Tibial nerve (tissue), 4 donors: ENCODE measurements around the gene GGCT. TPM values are rescaled to one million over a fixed set of nuclear protein-coding genes. Genes with fewer than 3 reads are reported as not detected.

Experiments
- DNase-seq, 2 donors: peaks; one replicate each; pipeline ENCODE4 v3.0.0-alpha.2; 2019; ENCODE audit warnings: low spot score in 2 of 2
- H3K27ac ChIP-seq, 4 donors: fragments of 200-600 bp; sonication (generic) in 3 of 4; one replicate each; pipeline ENCODE4 v1.5.1; 2017 to 2019; ENCODE audit warnings: mild to moderate bottlenecking in 1 of 4
- H3K27me3 ChIP-seq, 2 donors: fragments of 200-600 bp; sonication (generic) in 1 of 2; one replicate each; pipeline versions ENCODE4 v1.5.1 to v1.6.0; 2017 to 2019
- H3K36me3 ChIP-seq, 3 donors: fragments of 200-600 bp; sonication (generic); one replicate each; pipeline ENCODE4 v1.5.1; 2018 to 2019
- H3K4me1 ChIP-seq, 4 donors: fragments of 200-600 bp; sonication (generic) in 3 of 4; one replicate each; pipeline ENCODE4 v1.5.1; 2017 to 2019
- H3K4me3 ChIP-seq, 4 donors: fragments of 200-600 bp; sonication (generic) in 3 of 4; one replicate each; pipeline ENCODE4 v1.5.1; 2017 to 2019; ENCODE audit warnings: mild to moderate bottlenecking in 1 of 4, moderate library complexity in 1 of 4
- H3K9me3 ChIP-seq, 4 donors: fragments of 200-600 bp; sonication (generic) in 3 of 4; one replicate each; pipeline ENCODE4 v1.5.1; 2017 to 2019
- CTCF ChIP-seq, 5 experiments: fragments of 200-600 bp in 3 of 5; fragments of 450-650 bp in 2 of 5; sonication (generic) in 3 of 5; IDR thresholded peaks; one replicate each; pipeline ENCODE4 v1.5.1; 2016 to 2019; ENCODE audit warnings: antibody characterized with exemption in 5 of 5, mild to moderate bottlenecking in 3 of 5, moderate library complexity in 2 of 5
- EP300 ChIP-seq, 2 donors: sonication (generic); formaldehyde crosslinking; IDR thresholded peaks; one replicate each; pipeline ENCODE4 v1.6.1; 2017; ENCODE audit warnings: antibody characterized with exemption in 2 of 2, mild to moderate bottlenecking in 1 of 2
- POLR2A ChIP-seq, 2 donors: fragments of 450-650 bp; IDR thresholded peaks; one replicate each; pipeline ENCODE4 v1.6.1; 2017; ENCODE audit warnings: antibody characterized with exemption in 2 of 2, mild to moderate bottlenecking in 2 of 2, moderate library complexity in 2 of 2
- WGBS, 2 donors: methylation state at CpG; one replicate each; pipeline ENCODE4 v1.1.5; 2018; 5-methylcytosine and 5-hydroxymethylcytosine counted together
- total RNA-seq, 4 donors: library from RNA; depleted of rRNA; stranded (reverse); fragments of >200 nt; gene quantifications; one replicate each; pipeline ENCODE4 v1.1.0, GENCODE V29; 2016

Gene GGCT
- total RNA-seq, 4 donors from 2014 or later: 12.2 to 39.6 (median 29.6) TPM

DNA sequence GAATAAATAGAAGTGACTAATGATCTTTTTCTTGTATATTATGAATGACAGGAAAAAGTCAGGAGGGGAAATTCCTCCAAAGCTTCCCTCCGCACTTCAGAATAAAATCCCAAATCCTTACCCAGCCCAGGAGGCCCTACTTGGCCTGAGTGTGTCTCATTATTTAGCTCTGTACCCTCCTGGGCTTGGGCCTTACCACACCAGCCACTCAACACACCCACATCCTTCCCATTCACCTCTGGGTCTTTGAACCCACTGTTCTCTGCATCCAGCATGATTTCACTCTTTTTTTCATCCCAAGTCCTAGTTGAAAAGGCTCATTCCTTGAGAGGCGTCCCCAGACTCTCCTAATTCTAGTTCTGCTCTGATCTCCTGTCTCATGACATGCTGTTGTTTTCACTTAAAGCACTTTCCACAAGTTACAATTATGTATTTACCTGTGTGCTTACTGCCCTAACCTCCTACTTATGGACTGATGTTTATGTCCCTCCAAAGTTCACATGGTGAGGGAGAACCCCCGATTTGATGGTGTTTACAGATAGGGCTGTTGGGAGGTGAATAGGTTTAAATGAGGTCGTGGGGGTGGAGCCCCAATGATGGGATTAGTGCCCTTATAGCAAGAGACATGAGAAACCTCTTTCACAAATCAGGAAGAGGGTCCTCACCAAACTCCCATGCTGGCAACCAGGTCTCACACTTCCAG, 32.4 kb downstream of the GGCT start:
- H3K4me3 ChIP-seq: no peak overlapping the region
- DNase-seq: no peak
- H3K4me1 ChIP-seq: peaks cover 0 to 98% (median 82%) of the 10 kb centered on the region in 4 donors
- no peaks in the 10 kb centered on the region for H3K9me3 ChIP-seq
- H3K27me3 ChIP-seq: no peaks in the 10 kb centered on the region
- H3K36me3 ChIP-seq: no peaks in the 10 kb centered on the region
- 61 to 65% methylated on average over 4 of the region's 4 CpGs for WGBS, 2 donors
- peak in 1 of 2 donors; percentile 25 for TF ChIP-seq EP300 (IDR thresholded peaks at IDR 0.05)
- TF ChIP-seq CTCF (IDR thresholded peaks at IDR 0.05): no peak
- peak overlapping the region; percentile 65 to 97 (median 82) for H3K27ac ChIP-seq

- TF ChIP-seq CTCF (IDR thresholded peaks at IDR 0.05): no peak
- no peak for TF ChIP-seq POLR2A (IDR thresholded peaks at IDR 0.05)
- TF ChIP-seq EP300 (IDR thresholded peaks at IDR 0.05): no peak
- 54 to 56% methylated on average over 2 of the region's 2 CpGs for WGBS, 2 donors
- H3K9me3 ChIP-seq: no peaks in the 10 kb centered on the region
- no peaks in the 10 kb centered on the region for H3K27me3 ChIP-seq
- H3K27ac ChIP-seq: peak overlapping the region; percentile 65 to 97 (median 82)
- no peak for DNase-seq
- H3K4me3 ChIP-seq: no peak overlapping the region
- peaks cover 0 to 98% (median 76%) of the 10 kb centered on the region in 4 donors for H3K4me1 ChIP-seq
- no peaks in the 10 kb centered on the region for H3K36me3 ChIP-seq
Measured at GRCh38 chr7:30471205-30471604, 33.4 kb downstream of the GGCT start.

GRCh38 chr7:30470771-30471170, 33.9 kb downstream of the GGCT start:
- 8 to 13% methylated on average over 6 of the region's 6 CpGs for WGBS, 2 donors
- Histone ChIP-seq H3K27me3 (no peaks in the 10 kb centered on the region), H3K9me3 (no peaks in the 10 kb centered on the region), H3K27ac (peak overlapping the region; percentile 65 to 97 (median 82)), H3K4me1 (peaks cover 0 to 98% (median 78%) of the 10 kb centered on the region in 4 donors), H3K4me3 (no peak overlapping the region), H3K36me3 (no peaks in the 10 kb centered on the region)
- TF ChIP-seq CTCF (IDR thresholded peaks at IDR 0.05) (no peak), POLR2A (IDR thresholded peaks at IDR 0.05) (no peak), EP300 (IDR thresholded peaks at IDR 0.05) (peak in 1 of 2 donors; percentile 57)
- peak in 1 of 2 donors; percentile 50 for DNase-seq

DNA sequence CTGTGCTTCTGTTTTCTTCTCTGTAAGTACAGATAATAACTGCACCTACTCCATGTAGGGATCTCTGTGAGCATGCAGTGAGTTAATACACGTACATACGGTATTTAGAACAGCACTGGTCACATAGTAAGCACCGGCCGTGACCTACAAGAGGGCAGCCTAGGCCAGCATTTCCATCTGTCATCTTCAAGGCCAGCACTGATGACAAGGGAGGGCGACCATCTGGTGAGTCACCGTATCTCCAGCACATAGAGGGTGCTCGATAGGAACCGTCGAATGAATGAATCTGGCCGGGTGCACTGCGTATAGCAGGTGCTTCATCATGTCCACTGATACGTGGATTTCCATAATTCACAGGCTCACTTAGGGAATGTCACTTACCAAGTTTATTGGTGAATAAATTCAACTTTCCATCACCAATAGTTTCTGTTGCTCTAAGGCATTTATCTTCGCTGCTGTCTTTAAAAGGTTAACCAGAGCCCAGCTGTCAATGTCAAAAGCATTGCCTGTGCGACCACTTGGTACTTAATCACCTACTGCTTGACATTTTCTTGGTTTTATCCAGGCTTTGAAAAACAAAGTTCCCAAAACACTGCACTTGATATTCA, 34.4 kb downstream of the GGCT start:
- TF ChIP-seq EP300 (IDR thresholded peaks at IDR 0.05) (no peak), POLR2A (IDR thresholded peaks at IDR 0.05) (no peak), CTCF (IDR thresholded peaks at IDR 0.05) (no peak)
- DNase-seq: no peak
- no peak overlapping the region for H3K4me3 ChIP-seq

DNA sequence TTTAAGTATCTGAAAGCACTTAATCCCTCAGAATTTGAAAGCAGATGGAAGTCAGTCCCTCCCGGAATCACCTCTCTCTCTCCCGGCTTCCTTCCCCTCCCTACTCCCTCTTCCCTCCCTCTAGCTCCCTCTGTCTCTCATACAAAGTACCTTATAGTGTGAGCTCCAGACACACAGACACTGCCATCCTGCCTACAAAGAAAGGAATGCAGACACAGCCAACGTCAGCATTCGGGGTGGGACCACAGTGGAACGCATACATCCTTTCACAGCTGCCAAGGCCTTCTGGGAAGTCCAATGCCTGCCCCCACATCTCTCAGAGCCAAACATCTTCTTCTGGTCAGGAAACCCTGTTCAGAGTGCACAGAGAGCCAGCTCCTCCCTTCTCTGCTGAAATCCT, 35.3 kb downstream of the GGCT start:
- peak overlapping the region in 1 of 4 donors; percentile 24 for H3K4me3 ChIP-seq
- no peaks in the 10 kb centered on the region for H3K36me3 ChIP-seq
- H3K27ac ChIP-seq: peak overlapping the region; percentile 65 to 97 (median 82)
- H3K4me1 ChIP-seq: peaks cover 0 to 98% (median 80%) of the 10 kb centered on the region in 4 donors
- no peaks in the 10 kb centered on the region for H3K9me3 ChIP-seq
- DNase-seq: peak; percentile 53 to 69
- peak; percentile 71 to 95 for TF ChIP-seq EP300 (IDR thresholded peaks at IDR 0.05)
- peak in 4 of 5 experiments; percentile 23 to 56 (median 40) for TF ChIP-seq CTCF (IDR thresholded peaks at IDR 0.05)
- no peak for TF ChIP-seq POLR2A (IDR thresholded peaks at IDR 0.05)
- 10 to 19% methylated on average over 5 of the region's 5 CpGs for WGBS, 2 donors
- H3K27me3 ChIP-seq: no peaks in the 10 kb centered on the region

More for the DNA sequence above, 34.4 kb downstream of the GGCT start:
- peaks cover 0 to 98% (median 77%) of the 10 kb centered on the region in 4 donors for H3K4me1 ChIP-seq
- H3K36me3 ChIP-seq: no peaks in the 10 kb centered on the region
- H3K27me3 ChIP-seq: no peaks in the 10 kb centered on the region
- H3K27ac ChIP-seq: peak overlapping the region; percentile 65 to 97 (median 82)
- WGBS, 2 donors: 31 to 38% methylated on average over 14 of the region's 14 CpGs
- no peaks in the 10 kb centered on the region for H3K9me3 ChIP-seq
